H4 (cell line): ENCODE measurements around the gene ERICH6. TPM values are rescaled to one million over a fixed set of nuclear protein-coding genes. Genes with fewer than 3 reads are reported as not detected.

Source experiments
- DNase-seq: peaks from one replicate; pipeline ENCODE4 v3.0.0-alpha.2; 2015; ENCODE audit warnings: low spot score
- total RNA-seq: library from RNA; depleted of rRNA; stranded (reverse); fragments of >200 nt; shearing (Covaris generic); gene quantifications from 2 replicates; pipeline ENCODE4 v1.2.3, GENCODE V29; 2014; rRNA removed

ERICH6 gene
- total RNA-seq, 1 experiment from 2014 or later = 0.06 TPM

- no peak for DNase-seq
Measured at GRCh38 chr3:150613709-150614480, 89.8 kb downstream of the ERICH6 start.

DNA sequence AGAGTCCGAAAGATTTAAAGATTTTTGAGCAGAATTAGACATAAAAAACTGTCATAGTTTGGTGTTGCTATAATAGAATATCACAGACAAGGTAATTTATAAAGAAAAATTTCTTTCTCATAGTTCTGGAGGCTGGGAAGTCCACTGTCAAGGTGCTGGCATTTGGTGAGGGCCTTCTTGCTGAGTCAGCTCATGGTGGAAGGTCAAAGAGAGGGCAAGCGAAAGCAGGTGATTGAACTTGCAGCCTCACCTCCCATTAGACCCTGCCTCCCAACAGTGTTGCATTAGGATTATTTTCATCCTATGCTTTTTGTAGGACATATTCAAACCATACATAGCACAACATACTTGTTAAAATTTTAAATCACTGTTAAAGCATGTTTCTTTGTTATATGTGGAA lies 90.7 kb downstream of the ERICH6 start:
- DNase-seq = no peak

- no peak for DNase-seq
Measured at GRCh38 chr3:150612494-150612893, 91.2 kb downstream of the ERICH6 start.

DNA sequence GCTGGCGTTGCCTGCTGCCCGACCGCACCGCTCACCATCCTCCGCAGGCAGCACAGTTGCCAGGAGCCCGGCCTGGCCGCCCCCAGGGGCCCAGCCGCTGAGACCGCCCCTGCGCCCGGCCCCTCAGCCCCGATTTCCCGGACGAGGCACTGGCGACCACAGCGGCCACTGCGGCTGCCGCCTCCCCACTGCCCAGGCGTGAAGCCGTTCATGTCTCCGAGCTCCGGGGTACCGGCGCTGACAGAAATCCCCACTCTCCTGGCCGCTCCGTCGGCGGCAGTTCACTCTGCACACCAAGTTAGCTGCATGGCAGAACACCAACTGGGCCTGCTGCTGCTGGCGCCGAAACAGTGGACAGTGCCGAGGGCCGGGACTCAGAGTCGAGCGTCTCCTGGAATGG lies 92.1 kb downstream of the ERICH6 start:
- no peak for DNase-seq

GRCh38 chr3:150610785-150611184 lies 92.9 kb downstream of the ERICH6 start:
- no peak for DNase-seq

- DNase-seq = no peak
Measured at GRCh38 chr3:150609988-150610387, 93.7 kb downstream of the ERICH6 start.

Other genes with a start within 250 kb of the ERICH6 start
- 138 and 159 TPM in 2 replicates for gene SERP1, start 157.4 kb downstream of the ERICH6 start, total RNA-seq
- 167 and 230 TPM in 2 replicates for gene EIF2A, start 157.1 kb downstream of the ERICH6 start, total RNA-seq
- 165 and 187 TPM in 2 replicates for gene SELENOT, start 100.6 kb downstream of the ERICH6 start, total RNA-seq
- 25.1 and 27.6 TPM in 2 replicates for gene SIAH2, start 59.2 kb upstream of the ERICH6 start, total RNA-seq
- not detected in 2 replicates for gene MINDY4B, start 201.5 kb upstream of the ERICH6 start, total RNA-seq